Activated CD4-positive, alpha-beta T cell treated with anti-CD3 and anti-CD28 coated beads, Interleukin-2, amount 50 U/mL, for 16 hours (primary cell): ENCODE data around the gene DNMBP.
"Not testable (repeated sequence)": the region's sequence is repeated elsewhere in the genome, so short reads cannot be mapped to it uniquely, and the experiment has no call there.

Experiments used
- DNase-seq: peaks from one replicate; pipeline ENCODE4 v3.0.0-alpha.2; 2020

Gene DNMBP

GRCh38 chr10:99943908-99944307, 65.8 kb downstream of the DNMBP start:
- no peak for DNase-seq

- DNase-seq, result no peak
Observed at GRCh38 chr10:99941942-99942820, 67.6 kb downstream of the DNMBP start.

- DNase-seq, result peak; percentile 27
Observed at GRCh38 chr10:99938563-99938962, 71.2 kb downstream of the DNMBP start.

GRCh38 chr10:99937630-99938029, 72.1 kb downstream of the DNMBP start:
- DNase-seq, result peak; percentile 10

GRCh38 chr10:99932203-99932957, 77.4 kb downstream of the DNMBP start:
- not testable (repeated sequence) for DNase-seq

- no peak for DNase-seq
Observed at GRCh38 chr10:99930731-99931550, 78.8 kb downstream of the DNMBP start.

- no peak for DNase-seq
Observed at GRCh38 chr10:99929360-99929759, 80.4 kb downstream of the DNMBP start.

- no peak for DNase-seq
Observed at GRCh38 chr10:99927721-99928280, 81.9 kb downstream of the DNMBP start.

- DNase-seq, result no peak
Observed at GRCh38 chr10:99926925-99927720, 82.6 kb downstream of the DNMBP start.

GRCh38 chr10:99924451-99925255, 85.1 kb downstream of the DNMBP start:
- DNase-seq, result no peak

GRCh38 chr10:99921948-99922347, 87.8 kb downstream of the DNMBP start:
- DNase-seq, result no peak

GRCh38 chr10:99920901-99921300, 88.8 kb downstream of the DNMBP start:
- DNase-seq, result no peak

GRCh38 chr10:99920486-99920885, 89.3 kb downstream of the DNMBP start:
- no peak for DNase-seq

- DNase-seq, result no peak
Observed at GRCh38 chr10:99917963-99918825, 91.6 kb downstream of the DNMBP start.

- no peak for DNase-seq
Observed at GRCh38 chr10:99916776-99917175, 93.0 kb downstream of the DNMBP start.

- no peak for DNase-seq
Observed at GRCh38 chr10:99915414-99915813, 94.3 kb downstream of the DNMBP start.

- DNase-seq, result no peak
Observed at GRCh38 chr10:99914236-99914635, 95.5 kb downstream of the DNMBP start.

GRCh38 chr10:99913831-99914235, 95.9 kb downstream of the DNMBP start:
- no peak for DNase-seq

- DNase-seq, result no peak
Observed at GRCh38 chr10:99912041-99912440, 97.7 kb downstream of the DNMBP start.

- DNase-seq, result peak; percentile 14
Observed at GRCh38 chr10:99908512-99908911, 101.2 kb downstream of the DNMBP start.
